B cell (primary cell): ENCODE data around the gene CCR6. TPM values are rescaled to one million over a fixed set of nuclear protein-coding genes. Genes with fewer than 3 reads are reported as not detected.

Experiments
- ATAC-seq: fragments of 200-7000 bp; cut with Tn5 transposase; one replicate; pipeline ENCODE4 v1.10.0; 2021; ENCODE audit warnings: low read depth, mild to moderate bottlenecking, moderate number of reproducible peaks, moderate library complexity
- CTCF ChIA-PET: fragments of 350-600 bp; sonication (Branson Sonifier 250); formaldehyde crosslinking; loops from one replicate; lab custom pipeline; 2021; ENCODE audit warnings: antibody characterized with exemption, inconsistent platforms; lab: Charles Lee
- POLR2A ChIA-PET: fragments of 350-600 bp; sonication (Branson Sonifier 250); formaldehyde crosslinking; loops from one replicate; lab custom pipeline; 2021; ENCODE audit warnings: antibody characterized with exemption; lab: Charles Lee
- DNase-seq: peaks from one replicate; pipeline ENCODE4 v3.0.0; 2013
- H2AFZ ChIP-seq: 2 replicates; pipeline ENCODE4 v1.6.1; 2012; ENCODE audit warnings: mild to moderate bottlenecking, low read depth, low read length; ENCODE audit not compliant: insufficient read depth, poor library complexity, severe bottlenecking
- H3K27ac ChIP-seq, 2 donors: 1 replicate in 1 of 2; 2 replicates in 1 of 2; pipeline ENCODE4 v1.5.1; 2012 to 2013; ENCODE audit warnings: low read length in 2 of 2, mild to moderate bottlenecking in 2 of 2, moderate library complexity in 1 of 2
- H3K27me3 ChIP-seq, 4 experiments: fragments of 200-600 bp in 1 of 4; sonication (generic) in 1 of 4; replicated peaks in 1 of 4; 1 replicate in 2 of 4; 2 replicates in 2 of 4; pipeline versions ENCODE4 v1.6.1 to v1.7.0; 2013 to 2016; ENCODE audit warnings: low read length in 3 of 4, mild to moderate bottlenecking in 2 of 4, mixed read lengths in 1 of 4, moderate library complexity in 1 of 4; ENCODE audit not compliant: insufficient read depth in 4 of 4, control insufficient read depth in 3 of 4; ENCODE audit errors: control extremely low read depth in 1 of 4
- H3K36me3 ChIP-seq, 2 experiments: replicated peaks in 1 of 2; 1 replicate in 1 of 2; 2 replicates in 1 of 2; pipeline versions ENCODE4 v1.6.1 to v1.7.1; 2013; ENCODE audit warnings: low read length in 1 of 2; ENCODE audit not compliant: insufficient read depth in 2 of 2, control insufficient read depth in 1 of 2; ENCODE audit errors: control extremely low read depth in 1 of 2, extremely low read depth in 1 of 2
- H3K4me1 ChIP-seq, 2 donors: fragments of 200-600 bp in 1 of 2; sonication (generic) in 1 of 2; 1 replicate in 1 of 2; 2 replicates in 1 of 2; pipeline versions ENCODE4 v1.5.1 to v1.6.1; 2013 to 2017; ENCODE audit warnings: low read length in 2 of 2; ENCODE audit not compliant: control insufficient read depth in 2 of 2, insufficient read depth in 2 of 2
- H3K4me2 ChIP-seq: replicated peaks from 2 replicates; pipeline ENCODE3; 2012; ENCODE audit warnings: mild to moderate bottlenecking, low read depth, low read length; ENCODE audit not compliant: poor library complexity, severe bottlenecking
- H3K4me3 ChIP-seq, 5 experiments: fragments of 200-600 bp in 1 of 5; sonication (generic) in 1 of 5; 1 replicate in 3 of 5; 2 replicates in 2 of 5; pipeline versions ENCODE4 v1.5.1 to v1.7.0; 2011 to 2016; ENCODE audit warnings: low read length in 4 of 5, mild to moderate bottlenecking in 4 of 5, low read depth in 2 of 5, control low read depth in 1 of 5, moderate library complexity in 1 of 5; ENCODE audit not compliant: insufficient read depth in 1 of 5; ENCODE audit errors: control extremely low read depth in 1 of 5, extremely low read depth in 1 of 5
- H3K79me2 ChIP-seq: fragments of 200-600 bp; sonication (generic); one replicate; pipeline ENCODE4 v1.6.0; 2016; ENCODE audit warnings: low read length; ENCODE audit not compliant: control insufficient read depth, insufficient read depth
- H3K9ac ChIP-seq: fragments of 200-600 bp; sonication (generic); 2 replicates; pipeline ENCODE4 v1.6.1; 2017; ENCODE audit warnings: mild to moderate bottlenecking, low read length, moderate library complexity
- H3K9me3 ChIP-seq, 3 donors: one replicate each; pipeline versions ENCODE4 v1.6.1 to v1.7.1; 2013; ENCODE audit warnings: low read length in 2 of 3; ENCODE audit not compliant: control insufficient read depth in 2 of 3, insufficient read depth in 1 of 3; ENCODE audit errors: control extremely low read depth in 1 of 3
- H4K20me1 ChIP-seq: 2 replicates; pipeline ENCODE4 v1.6.0; 2012; ENCODE audit warnings: mild to moderate bottlenecking, low read length; ENCODE audit not compliant: insufficient read depth, control insufficient read depth, poor library complexity, severe bottlenecking
- H3K27ac Mint-ChIP-seq: one replicate; pipeline ENCODE4 v1.8.0; 2021; ENCODE audit warnings: mixed read lengths
- H3K27me3 Mint-ChIP-seq: one replicate; pipeline ENCODE4 v1.8.0; 2021; ENCODE audit warnings: mixed read lengths
- H3K4me1 Mint-ChIP-seq: one replicate; pipeline ENCODE4 v1.8.0; 2021; ENCODE audit warnings: mixed read lengths
- H3K4me3 Mint-ChIP-seq: one replicate; pipeline ENCODE4 v1.8.0; 2021; ENCODE audit warnings: mixed read lengths
- H3K9me3 Mint-ChIP-seq: one replicate; pipeline ENCODE4 v1.8.0; 2022; ENCODE audit warnings: mixed read lengths; ENCODE audit not compliant: insufficient read depth
- CTCF ChIP-seq: fragments of 200-600 bp; IDR thresholded peaks from one replicate; pipeline ENCODE4 v1.8.0; 2022; ENCODE audit warnings: antibody characterized with exemption, mild to moderate bottlenecking
- EZH2 ChIP-seq: IDR thresholded peaks from 2 replicates; pipeline ENCODE4 v1.6.1; 2012; ENCODE audit warnings: borderline replicate concordance, low read depth, mild to moderate bottlenecking, moderate library complexity, low read length; ENCODE audit not compliant: insufficient read depth, poor library complexity, severe bottlenecking
- WGBS: methylation state at CpG from one replicate; pipeline ENCODE4 v1.1.5; 2013; ENCODE audit warnings: missing lambda C conversion rate; ENCODE audit not compliant: insufficient coverage; 5-methylcytosine and 5-hydroxymethylcytosine counted together
- intact Hi-C: fragments of 100-400 bp; cut with micrococcal nuclease; formaldehyde crosslinking; loops from one replicate; pipeline ENCODE4 v1.10.0; 2022
- polyA plus RNA-seq: library from polyadenylated mRNA; depleted of rRNA; stranded (reverse); fragments of >200 nt; gene quantifications from 2 replicates; pipeline ENCODE4 v1.2.3, GENCODE V29; 2012
- total RNA-seq, 2 donors: library from RNA; stranded (reverse); fragments of 120-200 nt in 1 of 2; gene quantifications; 1 replicate in 1 of 2; 2 replicates in 1 of 2; pipeline versions ENCODE4 v1.2.3 to v1.2.4, GENCODE V29; 2013 to 2022

Gene CCR6
- total and polyA plus RNA-seq, 2 donors (not counting 1 experiment from before 2014, with no cell fraction given), result 18.2 to 30.9 TPM

DNA sequence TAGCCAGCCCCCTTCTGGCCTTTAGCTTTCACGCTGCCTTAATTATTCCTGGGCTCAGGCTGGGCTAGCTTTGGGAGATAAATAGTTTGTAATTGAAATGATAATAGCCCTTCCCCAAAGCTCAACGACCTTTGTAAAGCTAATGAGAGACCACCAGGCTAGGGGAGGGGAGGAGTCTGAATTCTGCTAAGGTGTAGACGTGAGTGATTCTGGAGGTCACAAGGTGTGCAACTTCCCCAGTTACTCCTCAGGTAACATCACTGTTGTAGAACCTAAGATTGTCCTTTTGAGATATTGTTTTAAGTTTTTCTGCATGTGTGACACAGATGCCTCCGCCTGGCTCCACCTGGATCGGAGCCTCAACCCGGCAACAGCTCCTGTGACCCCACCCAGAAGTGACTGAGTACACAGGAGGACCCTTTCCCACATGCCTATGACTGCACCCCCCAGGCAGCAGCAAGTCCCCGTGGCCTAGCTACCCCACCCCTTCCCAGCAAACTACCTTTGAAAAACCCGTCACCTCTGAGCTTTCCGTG, 40.6 kb downstream of the CCR6 start:
- Histone ChIP-seq H3K4me1 (no peaks in the 10 kb centered on the region), H3K36me3 (no peaks in the 10 kb centered on the region), H3K9me3 (no peaks in the 10 kb centered on the region), H3K4me2 (no peak overlapping the region), H4K20me1 (no peaks in the 10 kb centered on the region), H3K79me2 (no peaks in the 10 kb centered on the region), H3K9ac (no peak overlapping the region), H3K27ac (no peak overlapping the region), H3K4me3 (no peak overlapping the region), H3K27me3 (no peaks in the 10 kb centered on the region), H2AFZ (no peak overlapping the region)
- POLR2A ChIA-PET, result no interaction called here
- Mint-ChIP-seq H3K9me3 (no peaks in the 10 kb centered on the region), H3K27ac (no peak overlapping the region), H3K4me3 (no peak overlapping the region), H3K4me1 (peaks cover 5% of the 10 kb centered on the region), H3K27me3 (no peaks in the 10 kb centered on the region)
- CTCF ChIA-PET, result interaction anchor here (0.7 to 1.1 kb wide), 2 partner anchors 384 to 757 kb away, joined by 3 read pairs; no protein-coding TSS in a partner anchor
- TF ChIP-seq CTCF (no peak), EZH2 (no peak)
- no peak for ATAC-seq
- intact Hi-C loops, result no loop called here
- no peak for DNase-seq
- 92% methylated on average over 6 of the region's 9 CpGs for WGBS

DNA sequence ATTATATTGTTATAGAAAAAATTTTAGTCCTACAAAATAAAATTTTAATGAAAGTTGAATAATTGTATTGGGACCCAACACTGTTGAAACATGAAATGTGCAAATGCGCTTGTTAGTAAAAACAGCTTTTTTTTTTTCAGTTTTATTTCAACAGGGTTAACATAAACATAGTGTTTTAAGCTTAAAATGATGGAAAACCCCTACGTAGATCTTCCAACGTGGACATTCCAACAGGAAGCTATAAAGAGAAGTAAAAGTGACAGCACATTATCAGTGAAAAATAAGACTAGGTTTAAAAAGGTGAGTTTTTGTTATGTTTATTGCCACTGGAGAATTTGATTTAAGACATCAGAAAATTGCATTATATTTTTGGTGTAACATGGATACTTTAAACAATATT, 41.4 kb downstream of the CCR6 start:
- no peaks in the 10 kb centered on the region for H3K36me3 ChIP-seq
- Mint-ChIP-seq H3K27me3 (no peaks in the 10 kb centered on the region), H3K9me3 (no peaks in the 10 kb centered on the region), H3K27ac (no peak overlapping the region), H3K4me3 (no peak overlapping the region), H3K4me1 (peaks cover 2% of the 10 kb centered on the region)
- TF ChIP-seq CTCF, result no peak
- TF ChIP-seq EZH2, result no peak
- no peaks in the 10 kb centered on the region for H3K79me2 ChIP-seq
- H3K27ac ChIP-seq, result no peak overlapping the region
- no peak for DNase-seq
- no peak overlapping the region for H2AFZ ChIP-seq
- H3K9me3 ChIP-seq, result no peaks in the 10 kb centered on the region
- H4K20me1 ChIP-seq, result no peaks in the 10 kb centered on the region
- POLR2A ChIA-PET, result no interaction called here
- H3K9ac ChIP-seq, result no peak overlapping the region
- ATAC-seq, result no peak
- H3K27me3 ChIP-seq, result no peaks in the 10 kb centered on the region
- no peak overlapping the region for H3K4me3 ChIP-seq
- intact Hi-C loops, result no loop called here
- H3K4me1 ChIP-seq, result no peaks in the 10 kb centered on the region
- H3K4me2 ChIP-seq, result no peak overlapping the region
- no CpG with 5 or more reads among the region's 3 CpGs for WGBS
- CTCF ChIA-PET, result interaction anchor here (1.0 to 1.1 kb wide), 2 partner anchors 12 to 385 kb away, joined by 3 read pairs; no protein-coding TSS in a partner anchor
